DND-41 (cell line): ENCODE data around the gene PAPSS2.
"Not testable (repeated sequence)": the region's sequence is repeated elsewhere in the genome, so short reads cannot be mapped to it uniquely, and the experiment has no call there.

Experiments
- ATAC-seq: fragments of 200-7000 bp; cut with Tn5 transposase; 3 replicates; pipeline ENCODE4 v1.9.1; 2021; ENCODE audit warnings: low read depth; ENCODE audit not compliant: insufficient read depth
- DNase-seq: peaks from one replicate; pipeline ENCODE4 v3.0.0-alpha.2; 2020
- H2AFZ ChIP-seq: 2 replicates; pipeline ENCODE4 v1.6.0; 2012; ENCODE audit warnings: low read depth, low read length
- H3K27ac ChIP-seq: 2 replicates; pipeline ENCODE4 v1.5.1; 2012; ENCODE audit warnings: low read length, inconsistent platforms
- H3K27me3 ChIP-seq: fragments of 200-600 bp; sonication (generic); 2 replicates; pipeline ENCODE4 v1.6.0; 2012; ENCODE audit warnings: low read length, mild to moderate bottlenecking, inconsistent platforms; ENCODE audit not compliant: insufficient read depth, poor library complexity
- H3K36me3 ChIP-seq: 2 replicates; pipeline ENCODE4 v1.5.1; 2012; ENCODE audit warnings: low read length, inconsistent platforms; ENCODE audit not compliant: insufficient read depth
- H3K4me1 ChIP-seq: 2 replicates; pipeline ENCODE4 v1.5.1; 2012; ENCODE audit warnings: mild to moderate bottlenecking, low read length; ENCODE audit not compliant: insufficient read depth
- H3K4me2 ChIP-seq: 2 replicates; pipeline ENCODE4 v1.6.0; 2012; ENCODE audit warnings: mild to moderate bottlenecking, moderate library complexity, low read length, inconsistent platforms; ENCODE audit not compliant: insufficient read depth
- H3K4me3 ChIP-seq, 2 experiments: fragments of 200-600 bp in 1 of 2; shearing (Covaris generic) in 1 of 2; 2 replicates each; pipeline ENCODE4 v1.5.1; 2012 to 2016; ENCODE audit warnings: inconsistent platforms in 2 of 2, low read length in 2 of 2, mild to moderate bottlenecking in 2 of 2, low read depth in 1 of 2, moderate library complexity in 1 of 2
- H3K79me2 ChIP-seq: 2 replicates; pipeline ENCODE4 v1.6.0; 2012; ENCODE audit warnings: low read length, inconsistent platforms; ENCODE audit not compliant: insufficient read depth
- H3K9ac ChIP-seq: 2 replicates; pipeline ENCODE4 v1.6.0; 2012; ENCODE audit warnings: low read depth, mild to moderate bottlenecking, inconsistent platforms, low read length, moderate library complexity
- H3K9me3 ChIP-seq: 2 replicates; pipeline ENCODE4 v1.5.1; 2012; ENCODE audit warnings: low read length, moderate library complexity, mild to moderate bottlenecking, inconsistent platforms; ENCODE audit not compliant: insufficient read depth, severe bottlenecking
- H4K20me1 ChIP-seq: 2 replicates; pipeline ENCODE4 v1.6.0; 2012; ENCODE audit warnings: low read length; ENCODE audit not compliant: insufficient read depth
- CTCF ChIP-seq: IDR thresholded peaks from 2 replicates; pipeline ENCODE4 v1.5.1; 2012; ENCODE audit warnings: borderline replicate concordance, low read length, moderate library complexity, mild to moderate bottlenecking; ENCODE audit not compliant: poor library complexity, severe bottlenecking; ENCODE audit errors: extremely low read depth
- EZH2 ChIP-seq: IDR thresholded peaks from 3 replicates; pipeline ENCODE4 v1.6.1; 2012; ENCODE audit warnings: borderline replicate concordance, low read depth, mild to moderate bottlenecking, moderate library complexity, low read length, inconsistent platforms; ENCODE audit not compliant: severe bottlenecking

Gene PAPSS2

GRCh38 chr10:87740254-87740655 is 80.6 kb downstream of the PAPSS2 start:
- no peak overlapping the region for H3K27ac ChIP-seq
- H3K4me2 ChIP-seq, result no peak overlapping the region
- ATAC-seq (no peak), DNase-seq (no peak)
- no peaks in the 10 kb centered on the region for H3K9me3 ChIP-seq
- H3K4me1 ChIP-seq, result no peaks in the 10 kb centered on the region
- no peaks in the 10 kb centered on the region for H3K27me3 ChIP-seq
- no peaks in the 10 kb centered on the region for H3K36me3 ChIP-seq
- no peak overlapping the region for H3K9ac ChIP-seq
- no peaks in the 10 kb centered on the region for H4K20me1 ChIP-seq
- no peak overlapping the region for H3K4me3 ChIP-seq
- H3K79me2 ChIP-seq, result no peaks in the 10 kb centered on the region
- no peak for TF ChIP-seq EZH2
- no peak for TF ChIP-seq CTCF
- no peak overlapping the region for H2AFZ ChIP-seq

GRCh38 chr10:87742992-87743610 is 83.4 kb downstream of the PAPSS2 start:
- H3K4me3 ChIP-seq, H3K36me3 ChIP-seq, H3K27ac ChIP-seq, H3K9ac ChIP-seq, ATAC-seq, H3K79me2 ChIP-seq, H3K4me1 ChIP-seq, H3K27me3 ChIP-seq, H4K20me1 ChIP-seq, H2AFZ ChIP-seq, DNase-seq, H3K9me3 ChIP-seq, H3K4me2 ChIP-seq: not testable (repeated sequence)

GRCh38 chr10:87744606-87745005 is 84.9 kb downstream of the PAPSS2 start:
- no peaks in the 10 kb centered on the region for H4K20me1 ChIP-seq
- H3K4me1 ChIP-seq, result no peaks in the 10 kb centered on the region
- TF ChIP-seq EZH2 (no peak), CTCF (no peak)
- H3K4me2 ChIP-seq, result no peak overlapping the region
- no peak overlapping the region for H3K9ac ChIP-seq
- no peaks in the 10 kb centered on the region for H3K79me2 ChIP-seq
- no peak overlapping the region for H3K27ac ChIP-seq
- H2AFZ ChIP-seq, result no peak overlapping the region
- H3K27me3 ChIP-seq, result no peaks in the 10 kb centered on the region
- ATAC-seq (no peak), DNase-seq (no peak)
- no peaks in the 10 kb centered on the region for H3K36me3 ChIP-seq
- no peak overlapping the region for H3K4me3 ChIP-seq
- H3K9me3 ChIP-seq, result no peaks in the 10 kb centered on the region

GRCh38 chr10:87746911-87747310 is 87.2 kb downstream of the PAPSS2 start:
- DNase-seq (no peak), ATAC-seq (no peak)
- no peaks in the 10 kb centered on the region for H3K36me3 ChIP-seq
- no peaks in the 10 kb centered on the region for H4K20me1 ChIP-seq
- no peak overlapping the region for H3K27ac ChIP-seq
- no peaks in the 10 kb centered on the region for H3K27me3 ChIP-seq
- H3K9me3 ChIP-seq, result no peaks in the 10 kb centered on the region
- no peaks in the 10 kb centered on the region for H3K79me2 ChIP-seq
- H3K4me2 ChIP-seq, result no peak overlapping the region
- no peak overlapping the region for H2AFZ ChIP-seq
- no peaks in the 10 kb centered on the region for H3K4me1 ChIP-seq
- no peak overlapping the region for H3K9ac ChIP-seq
- H3K4me3 ChIP-seq, result no peak overlapping the region
- TF ChIP-seq CTCF (no peak), EZH2 (no peak)

GRCh38 chr10:87748244-87748643 is 88.6 kb downstream of the PAPSS2 start:
- not testable (repeated sequence) for H3K9ac ChIP-seq, ATAC-seq, H4K20me1 ChIP-seq

More at GRCh38 chr10:87748244-87748643, 88.6 kb downstream of the PAPSS2 start:
- H3K4me3 ChIP-seq, H3K27ac ChIP-seq, H2AFZ ChIP-seq, H3K27me3 ChIP-seq, H3K79me2 ChIP-seq, H3K9me3 ChIP-seq, H3K36me3 ChIP-seq, H3K4me1 ChIP-seq, DNase-seq, H3K4me2 ChIP-seq: not testable (repeated sequence)
